IMR-90 (cell line): ENCODE results near the gene MEIS2. TPM values are rescaled to one million over a fixed set of nuclear protein-coding genes. Genes with fewer than 3 reads are reported as not detected.

Experiments used
- ATAC-seq: fragments of 200-7000 bp; cut with Tn5 transposase; 2 replicates; pipeline ENCODE4 v1.9.1; 2020; ENCODE audit warnings: low read depth, mild to moderate bottlenecking, moderate library complexity
- BruUV-seq: library from RNA; stranded (reverse); fragments of 400-500 nt; replicated peaks from 2 replicates; lab custom pipeline; 2021; lab: Mats Ljungman, UMichigan
- CTCF ChIA-PET: fragments of 300-600 bp; formaldehyde crosslinking; extraction: SDS; loops from one replicate; lab custom pipeline; 2021; ENCODE audit warnings: antibody characterized with exemption; lab: Yijun Ruan, JAX
- POLR2A ChIA-PET: fragments of 300-600 bp; sonication (Branson Sonifier 250); formaldehyde crosslinking; loops from one replicate; lab custom pipeline; 2022; ENCODE audit warnings: antibody characterized with exemption; ENCODE audit not compliant: unreplicated experiment; lab: Charles Lee
- DNase-seq: peaks from one replicate; pipeline ENCODE4 v3.0.0; 2013
- H2AFZ ChIP-seq: replicated peaks from 2 replicates; pipeline ENCODE3; 2013; ENCODE audit warnings: low read length, mild to moderate bottlenecking; ENCODE audit not compliant: poor library complexity
- H2AK5ac ChIP-seq: 2 replicates; pipeline ENCODE4 v1.6.1; 2013; ENCODE audit warnings: low read depth, low read length, inconsistent platforms
- H2AK9ac ChIP-seq: replicated peaks from 2 replicates; pipeline ENCODE3; 2013; ENCODE audit warnings: mild to moderate bottlenecking, low read depth, low read length, moderate library complexity; ENCODE audit not compliant: poor library complexity
- H2BK120ac ChIP-seq: 2 replicates; pipeline ENCODE4 v1.6.1; 2013; ENCODE audit warnings: low read depth, low read length, inconsistent platforms
- H2BK15ac ChIP-seq: 3 replicates; pipeline ENCODE4 v1.6.1; 2013; ENCODE audit warnings: low read depth, low read length, inconsistent platforms
- H2BK20ac ChIP-seq: 2 replicates; pipeline ENCODE4 v1.6.1; 2013; ENCODE audit warnings: low read depth, mild to moderate bottlenecking, inconsistent platforms, low read length, moderate library complexity
- H2BK5ac ChIP-seq: 2 replicates; pipeline ENCODE4 v1.6.1; 2013; ENCODE audit warnings: mild to moderate bottlenecking, low read depth, low read length, inconsistent platforms; ENCODE audit not compliant: poor library complexity, severe bottlenecking
- H3K14ac ChIP-seq: replicated peaks from 2 replicates; pipeline ENCODE4 v1.6.1; 2013; ENCODE audit warnings: low read depth, low read length, inconsistent platforms
- H3K18ac ChIP-seq: 2 replicates; pipeline ENCODE4 v1.6.1; 2013; ENCODE audit warnings: low read depth, low read length, control low read depth
- H3K23ac ChIP-seq: 2 replicates; pipeline ENCODE4 v1.6.1; 2013; ENCODE audit warnings: low read depth, low read length, inconsistent platforms
- H3K27ac ChIP-seq: 2 replicates; pipeline ENCODE4 v1.5.1; 2013; ENCODE audit warnings: mild to moderate bottlenecking, control low read depth, low read length; ENCODE audit not compliant: insufficient read depth
- H3K27me3 ChIP-seq: 2 replicates; pipeline ENCODE4 v1.6.1; 2013; ENCODE audit warnings: low read length; ENCODE audit not compliant: control insufficient read depth, insufficient read depth
- H3K36me3 ChIP-seq: 2 replicates; pipeline ENCODE4 v1.6.1; 2013; ENCODE audit warnings: low read length, mixed read lengths; ENCODE audit not compliant: control insufficient read depth, insufficient read depth
- H3K4ac ChIP-seq: 2 replicates; pipeline ENCODE4 v1.6.1; 2013; ENCODE audit warnings: low read depth, low read length, inconsistent platforms
- H3K4me1 ChIP-seq: 2 replicates; pipeline ENCODE4 v1.6.1; 2013; ENCODE audit warnings: low read length, mixed read lengths; ENCODE audit not compliant: control insufficient read depth, insufficient read depth
- H3K4me2 ChIP-seq: 2 replicates; pipeline ENCODE4 v1.6.1; 2013; ENCODE audit warnings: low read depth, mild to moderate bottlenecking, control low read depth, low read length, moderate library complexity
- H3K4me3 ChIP-seq: 2 replicates; pipeline ENCODE4 v1.5.1; 2013; ENCODE audit warnings: low read depth, mild to moderate bottlenecking, control low read depth, low read length, moderate library complexity; ENCODE audit not compliant: insufficient read depth
- H3K56ac ChIP-seq: 2 replicates; pipeline ENCODE4 v1.6.1; 2013; ENCODE audit warnings: low read length, inconsistent platforms; ENCODE audit not compliant: insufficient read depth; ENCODE audit errors: extremely low read depth
- H3K79me1 ChIP-seq, 2 experiments: 2 replicates each; pipeline ENCODE4 v1.6.1; 2013; ENCODE audit warnings: low read length in 2 of 2, inconsistent platforms in 1 of 2, low read depth in 1 of 2
- H3K9ac ChIP-seq: 2 replicates; pipeline ENCODE4 v1.6.1; 2013; ENCODE audit warnings: low read depth, low read length, control low read depth
- H3K9me1 ChIP-seq: 2 replicates; pipeline ENCODE4 v1.6.1; 2013; ENCODE audit warnings: low read length, inconsistent platforms; ENCODE audit not compliant: insufficient read depth
- H3K9me3 ChIP-seq: 2 replicates; pipeline ENCODE4 v1.6.1; 2013; ENCODE audit warnings: low read length; ENCODE audit not compliant: control insufficient read depth, insufficient read depth
- H4K20me1 ChIP-seq: 2 replicates; pipeline ENCODE4 v1.6.1; 2013; ENCODE audit warnings: low read length, inconsistent platforms; ENCODE audit not compliant: insufficient read depth
- H4K5ac ChIP-seq: 2 replicates; pipeline ENCODE4 v1.6.1; 2013; ENCODE audit warnings: mild to moderate bottlenecking, low read depth, low read length, control low read depth
- H4K8ac ChIP-seq, 2 experiments: 2 replicates each; pipeline ENCODE4 v1.6.1; 2013; ENCODE audit warnings: low read depth in 2 of 2, low read length in 2 of 2, control low read depth in 1 of 2, inconsistent platforms in 1 of 2
- H4K91ac ChIP-seq: 2 replicates; pipeline ENCODE4 v1.6.1; 2013; ENCODE audit warnings: low read depth, low read length, inconsistent platforms; ENCODE audit not compliant: insufficient read depth
- BHLHE40 ChIP-seq: fragments of 150-350 bp; IDR thresholded peaks from 2 replicates; pipeline ENCODE4 v1.6.1; 2016; ENCODE audit warnings: mild to moderate bottlenecking, low read depth, low read length
- CEBPB ChIP-seq: IDR thresholded peaks from 2 replicates; pipeline ENCODE4 v1.6.1; 2012; ENCODE audit warnings: low read depth, low read length, improper control_type of control experiment
- CHD1 ChIP-seq: IDR thresholded peaks from 2 replicates; pipeline ENCODE4 v1.6.1; 2012; ENCODE audit warnings: low read depth, low read length, improper control_type of control experiment
- FOS ChIP-seq: fragments of 150-350 bp; IDR thresholded peaks from 2 replicates; pipeline ENCODE4 v1.6.1; 2016; ENCODE audit warnings: low read depth, low read length
- MAFK ChIP-seq: IDR thresholded peaks from 2 replicates; pipeline ENCODE4 v1.6.1; 2012; ENCODE audit warnings: low read depth, low read length, improper control_type of control experiment
- MAZ ChIP-seq: IDR thresholded peaks from 2 replicates; pipeline ENCODE4 v1.6.1; 2012; ENCODE audit warnings: low read depth, mild to moderate bottlenecking, low read length, improper control_type of control experiment, moderate library complexity, borderline replicate concordance
- MXI1 ChIP-seq: IDR thresholded peaks from 2 replicates; pipeline ENCODE4 v1.6.1; 2012; ENCODE audit warnings: low read depth, mild to moderate bottlenecking, low read length, moderate library complexity, borderline replicate concordance
- RAD21 ChIP-seq: IDR thresholded peaks from 2 replicates; pipeline ENCODE4 v1.6.1; 2012; ENCODE audit warnings: low read length, improper control_type of control experiment
- RCOR1 ChIP-seq: IDR thresholded peaks from 2 replicates; pipeline ENCODE4 v1.6.1; 2012; ENCODE audit warnings: mild to moderate bottlenecking, low read length, improper control_type of control experiment; ENCODE audit not compliant: insufficient replicate concordance
- RFX5 ChIP-seq: IDR thresholded peaks from 2 replicates; pipeline ENCODE4 v1.8.0; 2012; ENCODE audit warnings: low read depth, mild to moderate bottlenecking, low read length, moderate library complexity
- SMC3 ChIP-seq: fragments of 150-350 bp; IDR thresholded peaks from 2 replicates; pipeline ENCODE4 v1.6.1; 2016; ENCODE audit warnings: low read depth, mild to moderate bottlenecking, antibody characterized with exemption, low read length, moderate library complexity
- WGBS, 2 experiments: methylation state at CpG; one replicate each; pipeline versions ENCODE4 v1.1.5 to v1.1.7; 2013; ENCODE audit warnings: missing lambda C conversion rate in 2 of 2; ENCODE audit not compliant: insufficient read length in 1 of 2; ENCODE audit errors: extremely low coverage in 2 of 2; 5-methylcytosine and 5-hydroxymethylcytosine counted together
- dilution Hi-C: fragments of 300-500 bp; cut with HindIII; formaldehyde crosslinking; loops from one replicate; pipeline ENCODE4 v1.14.3; 2018; ENCODE audit warnings: low sequenced_read_pairs; ENCODE audit not compliant: unreplicated experiment
- in situ Hi-C: fragments of 300-500 bp; cut with MboI; formaldehyde crosslinking; loops from 3 replicates; pipeline ENCODE4 v1.14.3; 2019; ENCODE audit warnings: low sequenced_read_pairs, inconsistent platforms, mixed read lengths
- intact Hi-C: fragments of 100-400 bp; cut with micrococcal nuclease; formaldehyde crosslinking; loops from 2 replicates; pipeline ENCODE4 v1.10.0; 2022
- polyA plus RNA-seq, 3 experiments: library from polyadenylated mRNA; depleted of rRNA; stranded (reverse); fragments of >200 nt; gene quantifications; 2 replicates each; pipeline ENCODE4 v1.2.3, GENCODE V29; 2012; ENCODE audit warnings: low replicate concordance in 1 of 3
- total RNA-seq: library from RNA; depleted of rRNA; stranded (reverse); fragments of >200 nt; gene quantifications from 2 replicates; pipeline ENCODE4 v1.2.3, GENCODE V29; 2012
- TF ChIP-seq, protein P1 (sequence below): fragments of 150-350 bp; IDR thresholded peaks from 2 replicates; pipeline ENCODE4 v1.6.1; 2016; ENCODE audit warnings: low read depth, mild to moderate bottlenecking, low read length, moderate library complexity, borderline replicate concordance
- TF ChIP-seq, protein P2 (sequence below): fragments of 150-350 bp; IDR thresholded peaks from 2 replicates; pipeline ENCODE4 v1.6.1; 2017; ENCODE audit warnings: mild to moderate bottlenecking, antibody characterized with exemption, low read length, low read depth
- TF ChIP-seq, protein P3 (sequence below): conservative IDR thresholded peaks from 2 replicates; pipeline ENCODE4 v1.5.1; 2012; ENCODE audit warnings: mild to moderate bottlenecking, low read depth, low read length, improper control_type of control experiment

MEIS2 gene
- total and polyA plus RNA-seq, 2 of the 4 experiments (the other 2 are of a cell fraction) = 70.1 to 71.3 TPM

DNA sequence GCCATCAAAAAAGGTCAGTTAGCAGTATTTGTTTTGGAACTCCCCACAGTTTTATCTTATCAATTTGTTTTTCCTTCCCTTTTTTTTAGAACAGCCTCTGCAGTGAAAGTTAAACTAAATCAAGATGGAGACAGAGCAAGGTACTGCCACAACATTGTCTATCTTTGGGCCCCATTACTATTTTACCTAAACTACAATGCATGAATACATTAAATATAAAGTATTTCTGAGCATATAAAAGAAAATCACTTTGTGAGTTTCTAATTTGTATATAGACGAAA lies 139.5 kb downstream of the MEIS2 start:
- dilution Hi-C loops = no loop called here

More for the DNA sequence above, 139.5 kb downstream of the MEIS2 start:
- BruUV-seq = no TSS peak
- Histone ChIP-seq H4K8ac (no peak overlapping the region), H2AK9ac (no peak overlapping the region), H2BK120ac (no peak overlapping the region), H2BK15ac (no peak overlapping the region), H3K4ac (no peak overlapping the region), H3K79me1 (peaks cover 0 to 13% of the 10 kb centered on the region in 2 experiments; a peak in 2 of 4 replicates), H3K36me3 (no peaks in the 10 kb centered on the region), H3K27ac (no peak overlapping the region), H3K14ac (no peak overlapping the region), H3K9ac (no peak overlapping the region), H3K4me2 (no peak overlapping the region), H3K9me3 (no peaks in the 10 kb centered on the region), H3K23ac (no peak overlapping the region), H3K9me1 (no peaks in the 10 kb centered on the region), H3K4me3 (no peak overlapping the region), H4K20me1 (no peaks in the 10 kb centered on the region), H3K4me1 (no peaks in the 10 kb centered on the region), H3K18ac (no peak overlapping the region), H2AK5ac (no peak overlapping the region), H4K91ac (no peak overlapping the region), H4K5ac (no peak overlapping the region), H3K56ac (no peak overlapping the region), H2BK20ac (no peak overlapping the region), H3K27me3 (no peaks in the 10 kb centered on the region), H2BK5ac (no peak overlapping the region), H2AFZ (no peak overlapping the region)
- no CpG with 5 or more reads among the region's 1 CpG for WGBS, 2 experiments
- ChIA-PET CTCF (no interaction called here), POLR2A (no interaction called here)
- intact Hi-C loops (no loop called here), in situ Hi-C loops (no loop called here)
- no peak for ATAC-seq
- TF ChIP-seq CHD1 = no peak
- TF ChIP-seq MXI1 = no peak
- TF ChIP-seq SMC3 = no peak
- TF ChIP-seq, protein P1, sequence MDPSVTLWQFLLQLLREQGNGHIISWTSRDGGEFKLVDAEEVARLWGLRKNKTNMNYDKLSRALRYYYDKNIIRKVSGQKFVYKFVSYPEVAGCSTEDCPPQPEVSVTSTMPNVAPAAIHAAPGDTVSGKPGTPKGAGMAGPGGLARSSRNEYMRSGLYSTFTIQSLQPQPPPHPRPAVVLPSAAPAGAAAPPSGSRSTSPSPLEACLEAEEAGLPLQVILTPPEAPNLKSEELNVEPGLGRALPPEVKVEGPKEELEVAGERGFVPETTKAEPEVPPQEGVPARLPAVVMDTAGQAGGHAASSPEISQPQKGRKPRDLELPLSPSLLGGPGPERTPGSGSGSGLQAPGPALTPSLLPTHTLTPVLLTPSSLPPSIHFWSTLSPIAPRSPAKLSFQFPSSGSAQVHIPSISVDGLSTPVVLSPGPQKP = no peak
- TF ChIP-seq, protein P2, sequence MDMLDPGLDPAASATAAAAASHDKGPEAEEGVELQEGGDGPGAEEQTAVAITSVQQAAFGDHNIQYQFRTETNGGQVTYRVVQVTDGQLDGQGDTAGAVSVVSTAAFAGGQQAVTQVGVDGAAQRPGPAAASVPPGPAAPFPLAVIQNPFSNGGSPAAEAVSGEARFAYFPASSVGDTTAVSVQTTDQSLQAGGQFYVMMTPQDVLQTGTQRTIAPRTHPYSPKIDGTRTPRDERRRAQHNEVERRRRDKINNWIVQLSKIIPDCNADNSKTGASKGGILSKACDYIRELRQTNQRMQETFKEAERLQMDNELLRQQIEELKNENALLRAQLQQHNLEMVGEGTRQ = no peak
- no peak for TF ChIP-seq FOS
- TF ChIP-seq RFX5 = no peak
- TF ChIP-seq CEBPB = no peak
- no peak for TF ChIP-seq BHLHE40
- TF ChIP-seq, protein P3, sequence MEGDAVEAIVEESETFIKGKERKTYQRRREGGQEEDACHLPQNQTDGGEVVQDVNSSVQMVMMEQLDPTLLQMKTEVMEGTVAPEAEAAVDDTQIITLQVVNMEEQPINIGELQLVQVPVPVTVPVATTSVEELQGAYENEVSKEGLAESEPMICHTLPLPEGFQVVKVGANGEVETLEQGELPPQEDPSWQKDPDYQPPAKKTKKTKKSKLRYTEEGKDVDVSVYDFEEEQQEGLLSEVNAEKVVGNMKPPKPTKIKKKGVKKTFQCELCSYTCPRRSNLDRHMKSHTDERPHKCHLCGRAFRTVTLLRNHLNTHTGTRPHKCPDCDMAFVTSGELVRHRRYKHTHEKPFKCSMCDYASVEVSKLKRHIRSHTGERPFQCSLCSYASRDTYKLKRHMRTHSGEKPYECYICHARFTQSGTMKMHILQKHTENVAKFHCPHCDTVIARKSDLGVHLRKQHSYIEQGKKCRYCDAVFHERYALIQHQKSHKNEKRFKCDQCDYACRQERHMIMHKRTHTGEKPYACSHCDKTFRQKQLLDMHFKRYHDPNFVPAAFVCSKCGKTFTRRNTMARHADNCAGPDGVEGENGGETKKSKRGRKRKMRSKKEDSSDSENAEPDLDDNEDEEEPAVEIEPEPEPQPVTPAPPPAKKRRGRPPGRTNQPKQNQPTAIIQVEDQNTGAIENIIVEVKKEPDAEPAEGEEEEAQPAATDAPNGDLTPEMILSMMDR = no peak
- TF ChIP-seq RAD21 = no peak
- TF ChIP-seq MAZ = no peak
- TF ChIP-seq RCOR1 = no peak
- TF ChIP-seq MAFK = no peak
- no peak for DNase-seq
